ENCODE data around the gene CDCA7L. TPM values are rescaled to one million over a fixed set of nuclear protein-coding genes. Genes with fewer than 3 reads are reported as not detected.

CDCA7L gene
- total RNA-seq, 4 donors from 2014 or later: 7.4 to 16.9 (median 10.8) TPM

- no peak for DNase-seq (ENCODE audit: low spot score in 2 of 2)
- H3K4me3 ChIP-seq: no peak overlapping the region
- no peaks in the 10 kb centered on the region for H3K9me3 ChIP-seq
- WGBS, 2 donors: 62 to 66% methylated on average over 3 of the region's 3 CpGs
- TF ChIP-seq POLR2A (IDR thresholded peaks at IDR 0.05) (no peak), CTCF (IDR thresholded peaks at IDR 0.05) (no peak), EP300 (IDR thresholded peaks at IDR 0.05) (no peak)
- no peak overlapping the region for H3K27ac ChIP-seq
- no peaks in the 10 kb centered on the region for H3K4me1 ChIP-seq
- H3K27me3 ChIP-seq: no peaks in the 10 kb centered on the region
- H3K36me3 ChIP-seq: no peaks in the 10 kb centered on the region
These were observed 8.1 kb upstream of the CDCA7L start for GRCh38 chr7:21953781-21954180.

- TF ChIP-seq EP300 (IDR thresholded peaks at IDR 0.05) (no peak), CTCF (IDR thresholded peaks at IDR 0.05) (no peak), POLR2A (IDR thresholded peaks at IDR 0.05) (no peak)
- 40 to 59% methylated on average over 8 of the region's 8 CpGs for WGBS, 2 donors
- Histone ChIP-seq H3K27me3 (no peaks in the 10 kb centered on the region), H3K9me3 (no peaks in the 10 kb centered on the region), H3K36me3 (no peaks in the 10 kb centered on the region), H3K4me1 (peaks cover 0 to 13% (median 0%) of the 10 kb centered on the region in 4 donors), H3K4me3 (no peak overlapping the region), H3K27ac (no peak overlapping the region)
- DNase-seq (ENCODE audit: low spot score in 2 of 2): no peak
These were observed 3.3 kb upstream of the CDCA7L start for GRCh38 chr7:21948887-21949540.

- no peaks in the 10 kb centered on the region for H3K9me3 ChIP-seq
- H3K27ac ChIP-seq: no peak overlapping the region
- no peaks in the 10 kb centered on the region for H3K27me3 ChIP-seq
- H3K4me1 ChIP-seq: peaks cover 0 to 13% (median 0%) of the 10 kb centered on the region in 4 donors
- no peak for TF ChIP-seq EP300 (IDR thresholded peaks at IDR 0.05)
- H3K36me3 ChIP-seq: no peaks in the 10 kb centered on the region
- H3K4me3 ChIP-seq: no peak overlapping the region
- 64 to 80% methylated on average over 2 of the region's 2 CpGs for WGBS, 2 donors
- DNase-seq (ENCODE audit: low spot score in 2 of 2): no peak
These were observed 2.7 kb upstream of the CDCA7L start for GRCh38 chr7:21948364-21948763.

- no peak for DNase-seq (ENCODE audit: low spot score in 2 of 2)
- H3K4me3 ChIP-seq: no peak overlapping the region
- H3K4me1 ChIP-seq: peaks cover 0 to 16% (median 0%) of the 10 kb centered on the region in 4 donors
- no peaks in the 10 kb centered on the region for H3K9me3 ChIP-seq
- WGBS, 2 donors: 78 to 79% methylated on average over 2 of the region's 2 CpGs
- no peaks in the 10 kb centered on the region for H3K36me3 ChIP-seq
- H3K27ac ChIP-seq: no peak overlapping the region
- TF ChIP-seq EP300 (IDR thresholded peaks at IDR 0.05) (no peak), CTCF (IDR thresholded peaks at IDR 0.05) (no peak), POLR2A (IDR thresholded peaks at IDR 0.05) (no peak)
- H3K27me3 ChIP-seq: no peaks in the 10 kb centered on the region
These were observed 2.2 kb upstream of the CDCA7L start for GRCh38 chr7:21947946-21948345.

GRCh38 chr7:21947056-21947455 is 1.4 kb upstream of the CDCA7L start:
- no peaks in the 10 kb centered on the region for H3K9me3 ChIP-seq
- TF ChIP-seq EP300 (IDR thresholded peaks at IDR 0.05) (no peak), POLR2A (IDR thresholded peaks at IDR 0.05) (no peak), CTCF (IDR thresholded peaks at IDR 0.05) (no peak)
- no peaks in the 10 kb centered on the region for H3K36me3 ChIP-seq
- no peak overlapping the region for H3K4me3 ChIP-seq
- H3K27me3 ChIP-seq: no peaks in the 10 kb centered on the region
- peaks cover 0 to 21% (median 0%) of the 10 kb centered on the region in 4 donors for H3K4me1 ChIP-seq
- H3K27ac ChIP-seq: no peak overlapping the region
- no peak for DNase-seq (ENCODE audit: low spot score in 2 of 2)
- WGBS, 2 donors: 65 to 66% methylated on average over 3 of the region's 3 CpGs
